GOT3 (cell line): ENCODE measurements around the gene GIMAP4.
"Not testable (repeated sequence)": the region's sequence is repeated elsewhere in the genome, so short reads cannot be mapped to it uniquely, and the experiment has no call there.

Source experiments
- DNase-seq: peaks from one replicate; lab custom pipeline; 2025; ENCODE audit warnings: mixed read lengths; lab: John Stamatoyannopoulos, UW

Gene GIMAP4

GRCh38 chr7:150567169-150567568 is at the start of gene GIMAP4:
Gene GIMAP4 (plus strand): TSS chr7:150567390. CDS start chr7:150569902, 2,512 bp downstream.
- no peak for DNase-seq

GRCh38 chr7:150519310-150519709 is 47.9 kb upstream of the GIMAP4 start:
- no peak for DNase-seq

GRCh38 chr7:150520145-150520544 is 47.0 kb upstream of the GIMAP4 start:
- DNase-seq, result no peak

GRCh38 chr7:150522931-150523330 is 44.3 kb upstream of the GIMAP4 start:
- DNase-seq, result not testable (repeated sequence)

GRCh38 chr7:150524018-150524417 is 43.2 kb upstream of the GIMAP4 start:
- DNase-seq, result no peak

- DNase-seq, result no peak
Measured at GRCh38 chr7:150531704-150532103, 35.5 kb upstream of the GIMAP4 start.

GRCh38 chr7:150538259-150538658 is 28.9 kb upstream of the GIMAP4 start:
- no peak for DNase-seq

- no peak for DNase-seq
Measured at GRCh38 chr7:150553163-150553562, 14.0 kb upstream of the GIMAP4 start.

- DNase-seq, result no peak
Measured at GRCh38 chr7:150556521-150557138, 10.6 kb upstream of the GIMAP4 start.

GRCh38 chr7:150560486-150560885 is 6.7 kb upstream of the GIMAP4 start:
- DNase-seq, result no peak

GRCh38 chr7:150562919-150563318 is 4.3 kb upstream of the GIMAP4 start:
- no peak for DNase-seq

GRCh38 chr7:150564006-150564405 is 3.2 kb upstream of the GIMAP4 start:
- DNase-seq, result no peak

GRCh38 chr7:150564566-150564965 is 2.6 kb upstream of the GIMAP4 start:
- no peak for DNase-seq

GRCh38 chr7:150565239-150565638 is 2.0 kb upstream of the GIMAP4 start:
- no peak for DNase-seq

GRCh38 chr7:150566123-150566522 is 1.1 kb upstream of the GIMAP4 start:
- no peak for DNase-seq

GRCh38 chr7:150566572-150566971 is 618 bp upstream of the GIMAP4 start:
- DNase-seq, result no peak

- DNase-seq, result no peak
Measured at GRCh38 chr7:150567871-150568301, 696 bp downstream of the GIMAP4 start.

GRCh38 chr7:150568714-150569113 is 1.5 kb downstream of the GIMAP4 start:
- DNase-seq, result no peak

- no peak for DNase-seq
Measured at GRCh38 chr7:150569245-150569955, 2.2 kb downstream of the GIMAP4 start.

GRCh38 chr7:150570556-150571465 is 3.6 kb downstream of the GIMAP4 start:
- DNase-seq, result no peak

- DNase-seq, result no peak
Measured at GRCh38 chr7:150572496-150572895, 5.3 kb downstream of the GIMAP4 start.

- DNase-seq, result not testable (repeated sequence)
Measured at GRCh38 chr7:150579979-150580637, 12.9 kb downstream of the GIMAP4 start.
